ENCODE data around the gene CTAG2. TPM values are rescaled to one million over a fixed set of nuclear protein-coding genes. Genes with fewer than 3 reads are reported as not detected.

CTAG2 gene
- total RNA-seq, 8 experiments from 2014 or later, result 0.38 TPM; not detected in 7

- 100% methylated on average over 2 of the region's 13 CpGs; no CpG with 5 or more reads in 9 of the 10 experiments for whole genome bisulfite sequencing, 10 experiments
- no peak overlapping the region for H3K4me3 ChIP-seq
- H3K27ac ChIP-seq, result no peak overlapping the region
- in situ Hi-C loops (cut with MboI; ENCODE audit: low pct_unique_long_range_greater_than_20kb in 2 of 9, low sequenced_read_pairs in 9 of 9, unreplicated experiment in 9 of 9), result no loop called here
- ATAC-seq (replicated peaks in 6 of 8), result no peak
- no peaks in the 10 kb centered on the region for H3K4me1 ChIP-seq (replicated peaks in 1 of 2)
These were observed 51.2 kb downstream of the CTAG2 start for GRCh38 chrX:154602226-154602625.

Other genes starting within 250 kb of the CTAG2 start
- 10 to 100 TPM in 5 of 8 experiments, 1 to 10 TPM in 3; 7.4 to 29.2 (median 10.9) TPM for gene DNASE1L1, start 244.3 kb downstream of the CTAG2 start, total RNA-seq
- 10 to 100 TPM in 7 of 8 experiments, 1 to 10 TPM in 1; 9.9 to 29.3 (median 16.6) TPM for gene TAFAZZIN, start 242.0 kb downstream of the CTAG2 start, total RNA-seq
- 100 to 1,000 TPM in 2 of 8 experiments, 10 to 100 TPM in 6; 67.6 to 164 (median 78.9) TPM for gene ATP6AP1, start 224.9 kb downstream of the CTAG2 start, total RNA-seq
- gene GDI1, start 216.4 kb downstream of the CTAG2 start, total RNA-seq, result 100 to 1,000 TPM in 6 of 8 experiments, 10 to 100 TPM in 2; 59.0 to 379 (median 254) TPM
- 100 to 1,000 TPM in 1 of 8 experiments, 10 to 100 TPM in 7; 52.4 to 127 (median 74.5) TPM for gene FAM50A, start 209.4 kb downstream of the CTAG2 start, total RNA-seq
- 10 to 100 TPM in 7 of 8 experiments, 1 to 10 TPM in 1; 8.6 to 38.0 (median 22.3) TPM for gene PLXNA3, start 195.3 kb downstream of the CTAG2 start, total RNA-seq
- 10 to 100 TPM; 22.7 to 58.2 (median 33.9) TPM for gene LAGE3, start 174.3 kb downstream of the CTAG2 start, total RNA-seq
- 10 to 100 TPM; 25.0 to 43.9 (median 30.1) TPM for gene UBL4A, start 167.0 kb downstream of the CTAG2 start, total RNA-seq
- gene SLC10A3, start 162.9 kb downstream of the CTAG2 start, total RNA-seq, result 10 to 100 TPM in 3 of 8 experiments, 1 to 10 TPM in 5; 5.2 to 20.3 (median 9.8) TPM
- gene FAM3A, start 137.3 kb downstream of the CTAG2 start, total RNA-seq, result 10 to 100 TPM; 18.2 to 36.6 (median 22.6) TPM
- gene G6PD, start 106.7 kb downstream of the CTAG2 start, total RNA-seq, result 100 to 1,000 TPM in 3 of 8 experiments, 10 to 100 TPM in 5; 16.7 to 163 (median 27.6) TPM
- 10 to 100 TPM in 5 of 8 experiments, 1 to 10 TPM in 3; 5.4 to 22.9 (median 10.8) TPM for gene IKBKG, start 106.0 kb downstream of the CTAG2 start, total RNA-seq
- gene CTAG1A, start 68.4 kb downstream of the CTAG2 start, total RNA-seq, result not detected
- not detected for gene CTAG1B, start 34.3 kb downstream of the CTAG2 start, total RNA-seq
- 10 to 100 TPM in 2 of 8 experiments, 1 to 10 TPM in 1, under 1 TPM in 3, not detected in 2; 0.38 to 13.8 (median 2.1) TPM for gene GAB3, start 97.5 kb upstream of the CTAG2 start, total RNA-seq
- gene DKC1, start 109.3 kb upstream of the CTAG2 start, total RNA-seq, result 100 to 1,000 TPM in 1 of 8 experiments, 10 to 100 TPM in 7; 19.0 to 120 (median 36.1) TPM
- gene MPP1, start 151.9 kb upstream of the CTAG2 start, total RNA-seq, result 10 to 100 TPM in 3 of 8 experiments, 1 to 10 TPM in 5; 3.9 to 12.4 (median 8.6) TPM
- gene SMIM9, start 181.1 kb upstream of the CTAG2 start, total RNA-seq, result not detected
- 10 to 100 TPM in 4 of 8 experiments, 1 to 10 TPM in 4; 6.2 to 15.1 (median 9.4) TPM for gene F8A1, start 232.8 kb upstream of the CTAG2 start, total RNA-seq